Breast epithelium (tissue), 3 donors: ENCODE measurements around the gene MRAS.

Experiments used
- POLR2A ChIP-seq: fragments of 450-650 bp; IDR thresholded peaks from one replicate; pipeline ENCODE4 v1.6.1; 2016; ENCODE audit warnings: antibody characterized with exemption, mild to moderate bottlenecking, moderate library complexity
- TF ChIP-seq, protein P1 (sequence below), 3 donors: fragments of 450-650 bp; IDR thresholded peaks; one replicate each; pipeline ENCODE4 v1.5.1; 2016 to 2017; ENCODE audit warnings: antibody characterized with exemption in 3 of 3, mild to moderate bottlenecking in 3 of 3, moderate library complexity in 3 of 3

DNA sequence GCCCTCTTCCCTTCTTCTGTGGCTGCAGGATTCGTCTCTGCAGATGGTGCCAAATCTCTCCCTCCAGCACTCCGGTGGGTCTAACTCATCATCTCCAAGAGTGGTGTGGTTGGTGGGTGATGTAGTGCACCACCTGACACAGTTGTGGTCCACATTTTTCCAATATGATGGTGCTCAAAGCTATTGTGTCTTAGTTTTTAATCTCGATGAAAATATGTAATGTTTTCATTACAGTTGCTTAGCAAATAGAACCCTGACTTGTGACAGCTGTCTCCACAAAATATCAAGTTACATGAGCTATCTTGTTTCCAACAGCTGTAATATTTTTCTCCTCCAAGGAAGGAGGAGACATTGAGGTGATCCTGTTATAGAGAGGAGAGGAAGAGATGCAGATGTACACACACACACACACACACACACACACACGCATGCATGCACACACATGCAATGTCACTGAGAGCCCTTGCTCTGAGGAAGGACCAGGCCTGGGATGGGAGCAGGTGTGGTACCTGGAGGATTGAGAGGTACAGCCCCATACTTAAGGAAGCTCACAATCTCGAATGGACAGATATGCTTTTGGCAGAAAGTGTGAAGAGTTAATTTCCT is 70.3 kb downstream of the MRAS start:
- TF ChIP-seq, protein P1, sequence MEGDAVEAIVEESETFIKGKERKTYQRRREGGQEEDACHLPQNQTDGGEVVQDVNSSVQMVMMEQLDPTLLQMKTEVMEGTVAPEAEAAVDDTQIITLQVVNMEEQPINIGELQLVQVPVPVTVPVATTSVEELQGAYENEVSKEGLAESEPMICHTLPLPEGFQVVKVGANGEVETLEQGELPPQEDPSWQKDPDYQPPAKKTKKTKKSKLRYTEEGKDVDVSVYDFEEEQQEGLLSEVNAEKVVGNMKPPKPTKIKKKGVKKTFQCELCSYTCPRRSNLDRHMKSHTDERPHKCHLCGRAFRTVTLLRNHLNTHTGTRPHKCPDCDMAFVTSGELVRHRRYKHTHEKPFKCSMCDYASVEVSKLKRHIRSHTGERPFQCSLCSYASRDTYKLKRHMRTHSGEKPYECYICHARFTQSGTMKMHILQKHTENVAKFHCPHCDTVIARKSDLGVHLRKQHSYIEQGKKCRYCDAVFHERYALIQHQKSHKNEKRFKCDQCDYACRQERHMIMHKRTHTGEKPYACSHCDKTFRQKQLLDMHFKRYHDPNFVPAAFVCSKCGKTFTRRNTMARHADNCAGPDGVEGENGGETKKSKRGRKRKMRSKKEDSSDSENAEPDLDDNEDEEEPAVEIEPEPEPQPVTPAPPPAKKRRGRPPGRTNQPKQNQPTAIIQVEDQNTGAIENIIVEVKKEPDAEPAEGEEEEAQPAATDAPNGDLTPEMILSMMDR (IDR thresholded peaks at IDR 0.05): no peak
- no peak for TF ChIP-seq POLR2A
